Endothelial cell of umbilical vein (primary cell): ENCODE data around the gene UGT1A3. TPM values are rescaled to one million over a fixed set of nuclear protein-coding genes. Genes with fewer than 3 reads are reported as not detected.

Experiments used
- BruUV-seq: library from RNA; stranded (reverse); fragments of 400-500 nt; replicated peaks from 2 replicates; lab custom pipeline; 2021; lab: Mats Ljungman, UMichigan
- CTCF ChIA-PET: fragments of 300-600, 350-600 bp; sonication (Branson Sonifier 250); formaldehyde crosslinking; loops from one replicate; lab custom pipeline; 2021; ENCODE audit warnings: antibody characterized with exemption, inconsistent platforms; lab: Charles Lee
- POLR2A ChIA-PET: fragments of 300-600, 350-600 bp; sonication (Branson Sonifier 250); formaldehyde crosslinking; loops from one replicate; lab custom pipeline; 2021; ENCODE audit warnings: antibody characterized with exemption, inconsistent platforms; lab: Charles Lee
- DNase-seq: peaks from one replicate; pipeline ENCODE4 v3.0.0-alpha.2; 2011; ENCODE audit warnings: low read depth, low spot score
- FAIRE-seq: peaks from 2 replicates; lab custom pipeline; 2011; peaks lifted over from hg19 to GRCh38; lab: Jason Lieb, UNC
- H2AFZ ChIP-seq: 2 replicates; pipeline ENCODE4 v1.6.0; 2012; ENCODE audit warnings: low read depth, low read length, control low read depth, inconsistent platforms
- H3K27ac ChIP-seq: 2 replicates; pipeline ENCODE4 v1.5.1; 2011; ENCODE audit warnings: low read depth, mild to moderate bottlenecking, control low read depth, low read length, moderate library complexity; ENCODE audit not compliant: insufficient read depth
- H3K27me3 ChIP-seq, 2 experiments: 2 replicates each; pipeline versions ENCODE4 v1.6.0 to v1.6.1; 2011; ENCODE audit warnings: low read length in 2 of 2, mixed read lengths in 1 of 2; ENCODE audit not compliant: control insufficient read depth in 2 of 2, insufficient read depth in 2 of 2
- H3K36me3 ChIP-seq, 2 experiments: 2 replicates in 1 of 2; 3 replicates in 1 of 2; pipeline ENCODE4 v1.5.1; 2011; ENCODE audit warnings: low read length in 2 of 2, mild to moderate bottlenecking in 1 of 2, moderate library complexity in 1 of 2; ENCODE audit not compliant: control insufficient read depth in 2 of 2, insufficient read depth in 2 of 2; ENCODE audit errors: extremely low read depth in 1 of 2
- H3K4me1 ChIP-seq: 3 replicates; pipeline ENCODE4 v1.5.1; 2011; ENCODE audit warnings: mild to moderate bottlenecking, low read length; ENCODE audit not compliant: control insufficient read depth, insufficient read depth; ENCODE audit errors: extremely low read depth
- H3K4me2 ChIP-seq: 2 replicates; pipeline ENCODE4 v1.6.1; 2011; ENCODE audit warnings: low read length, control low read depth, mixed read lengths; ENCODE audit not compliant: insufficient read depth
- H3K4me3 ChIP-seq, 3 experiments: fragments of 200-600 bp in 1 of 3; sonication (generic), shearing (Covaris generic) in 1 of 3; replicated peaks in 1 of 3; 2 replicates each; pipeline ENCODE4 v1.5.1; 2011 to 2016; ENCODE audit warnings: control low read depth in 3 of 3, low read length in 3 of 3, mild to moderate bottlenecking in 2 of 3, inconsistent platforms in 1 of 3, low read depth in 1 of 3, moderate library complexity in 1 of 3; ENCODE audit not compliant: insufficient read depth in 1 of 3
- H3K79me2 ChIP-seq: 2 replicates; pipeline ENCODE4 v1.6.0; 2012; ENCODE audit warnings: low read length, inconsistent platforms; ENCODE audit not compliant: control insufficient read depth, insufficient read depth
- H3K9ac ChIP-seq: replicated peaks from 2 replicates; pipeline ENCODE3; 2011; ENCODE audit warnings: low read length, control low read depth; ENCODE audit not compliant: insufficient read depth; ENCODE audit errors: extremely low read depth
- H3K9me1 ChIP-seq: replicated peaks from 3 replicates; pipeline ENCODE4 v1.6.0; 2011; ENCODE audit warnings: mild to moderate bottlenecking, low read length; ENCODE audit not compliant: control insufficient read depth, insufficient read depth; ENCODE audit errors: extremely low read depth
- H3K9me3 ChIP-seq: replicated peaks from 2 replicates; pipeline ENCODE4 v1.5.1; 2012; ENCODE audit warnings: low read length, inconsistent platforms; ENCODE audit not compliant: control insufficient read depth, insufficient read depth
- H4K20me1 ChIP-seq: replicated peaks from 2 replicates; pipeline ENCODE3; 2011; ENCODE audit warnings: mild to moderate bottlenecking, low read length; ENCODE audit not compliant: control insufficient read depth, insufficient read depth; ENCODE audit errors: extremely low read depth
- EZH2 ChIP-seq: IDR thresholded peaks from 2 replicates; pipeline ENCODE4 v1.6.1; 2012; ENCODE audit warnings: borderline replicate concordance, low read depth, mild to moderate bottlenecking, moderate library complexity, low read length, inconsistent platforms; ENCODE audit not compliant: severe bottlenecking
- FOS ChIP-seq: IDR thresholded peaks from 2 replicates; pipeline ENCODE4 v1.6.1; 2011; ENCODE audit warnings: mild to moderate bottlenecking, low read length, moderate library complexity, borderline replicate concordance; ENCODE audit not compliant: insufficient read depth
- GATA2 ChIP-seq: IDR thresholded peaks from 2 replicates; pipeline ENCODE4 v1.7.0; 2011; ENCODE audit warnings: low read depth, mild to moderate bottlenecking, moderate library complexity, mixed read lengths, low read length; ENCODE audit not compliant: insufficient read length, insufficient read depth
- JUN ChIP-seq: IDR thresholded peaks from 2 replicates; pipeline ENCODE4 v1.6.1; 2011; ENCODE audit warnings: borderline replicate concordance, low read depth; ENCODE audit not compliant: insufficient read length, insufficient read depth
- MYC ChIP-seq: IDR thresholded peaks from one replicate; pipeline ENCODE4 v1.6.1; 2011; ENCODE audit warnings: mild to moderate bottlenecking, low read depth, low read length
- POLR2A ChIP-seq: IDR thresholded peaks from 2 replicates; pipeline ENCODE4 v1.6.1; 2012; ENCODE audit warnings: low read depth, mild to moderate bottlenecking, control low read depth, low read length
- POLR2AphosphoS5 ChIP-seq: IDR thresholded peaks from 2 replicates; pipeline ENCODE4 v1.6.1; 2012; ENCODE audit warnings: low read depth, mild to moderate bottlenecking, control low read depth, low read length, moderate library complexity; ENCODE audit not compliant: insufficient read depth
- dilution Hi-C: fragments of 300-500 bp; cut with MboI; formaldehyde crosslinking; loops from one replicate; pipeline ENCODE4 v1.15.0; 2019; ENCODE audit warnings: low sequenced_read_pairs; ENCODE audit not compliant: extremely low pct_ligation_motif_present
- intact Hi-C: fragments of 100-400 bp; cut with micrococcal nuclease; formaldehyde crosslinking; loops from one replicate; pipeline ENCODE4 v1.10.0; 2022
- polyA plus RNA-seq, 4 experiments: library from polyadenylated mRNA; depleted of rRNA in 3 of 4; stranded (reverse) in 3 of 4; unstranded in 1 of 4; fragments of >200 nt; gene quantifications; 2 replicates each; pipeline versions ENCODE4 v1.2.1 to v1.2.3, GENCODE V29; 2011 to 2012; ENCODE audit warnings: missing spikeins in 1 of 4
- total RNA-seq: library from RNA; stranded (reverse); gene quantifications from 2 replicates; pipeline ENCODE4 v1.2.3, GENCODE V29; 2021
- TF ChIP-seq, protein P1 (sequence below): IDR thresholded peaks from 2 replicates; pipeline ENCODE4 v1.6.1; 2011; ENCODE audit not compliant: insufficient read depth, insufficient read length
- TF ChIP-seq, protein P2 (sequence below), 2 donors: IDR thresholded peaks; 1 replicate in 1 of 2; 2 replicates in 1 of 2; pipeline ENCODE4 v1.5.1; 2011; ENCODE audit warnings: low read length in 2 of 2, mild to moderate bottlenecking in 2 of 2, moderate library complexity in 2 of 2, control low read depth in 1 of 2, inconsistent platforms in 1 of 2, low read depth in 1 of 2; ENCODE audit not compliant: insufficient read depth in 1 of 2; ENCODE audit errors: extremely low read depth in 1 of 2

UGT1A3 gene
- total and polyA plus RNA-seq, 2 donors (not counting 3 experiments of a cell fraction or from before 2014, with no cell fraction given) = not detected

DNA sequence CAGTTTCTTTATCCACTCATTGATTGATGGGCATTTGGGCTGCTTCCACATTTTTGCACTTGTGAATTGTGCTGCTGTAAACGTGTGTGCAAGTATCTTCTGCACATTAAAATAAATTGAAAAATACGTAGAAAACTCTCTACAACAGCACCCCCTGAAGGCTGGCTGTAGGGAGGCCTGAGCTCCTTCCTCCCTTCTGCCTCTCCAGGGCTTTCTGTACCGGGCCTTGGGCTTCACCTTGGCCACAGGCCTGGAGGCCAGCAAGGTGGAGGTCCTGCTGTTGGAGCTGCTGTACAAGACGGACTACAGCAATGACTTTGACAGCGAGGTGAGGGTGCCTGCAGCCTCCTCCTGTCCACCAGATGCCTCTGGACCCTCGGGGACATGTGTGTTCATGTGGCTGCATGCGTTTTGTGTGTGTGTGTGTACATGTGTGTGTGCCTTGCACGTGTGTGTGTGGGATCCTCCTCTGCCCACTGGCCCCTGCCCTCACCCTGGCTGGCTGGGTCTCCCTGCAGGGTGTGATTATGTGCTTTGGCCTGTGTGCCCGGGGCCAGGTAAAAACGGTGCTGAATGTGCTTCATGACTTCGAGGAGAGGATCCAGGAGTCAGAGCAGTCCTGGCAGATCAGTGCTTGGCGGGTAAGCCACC lies 78.5 kb downstream of the UGT1A3 start:
- no peaks in the 10 kb centered on the region for H3K36me3 ChIP-seq
- H3K9me3 ChIP-seq = no peaks in the 10 kb centered on the region
- DNase-seq (no peak), FAIRE-seq (no peak)
- no peaks in the 10 kb centered on the region for H3K79me2 ChIP-seq
- H2AFZ ChIP-seq = no peak overlapping the region
- no peak overlapping the region for H3K4me2 ChIP-seq
- H3K4me3 ChIP-seq = no peak overlapping the region
- no peak overlapping the region for H3K9ac ChIP-seq
- ChIA-PET CTCF (interaction anchor here (1.0 to 1.8 kb wide), 2 partner anchors 359 to 364 kb away, joined by 3 to 7 read pairs; no protein-coding TSS in a partner anchor), POLR2A (no interaction called here)
- dilution Hi-C loops = no loop called here
- no TSS peak for BruUV-seq
- no peak for TF ChIP-seq POLR2AphosphoS5
- H4K20me1 ChIP-seq = no peaks in the 10 kb centered on the region
- H3K27ac ChIP-seq = no peak overlapping the region
- intact Hi-C loops = no loop called here
- no peaks in the 10 kb centered on the region for H3K4me1 ChIP-seq
- H3K27me3 ChIP-seq = peaks cover 0 to 1% of the 10 kb centered on the region in 2 experiments
- H3K9me1 ChIP-seq = no peaks in the 10 kb centered on the region

DNA sequence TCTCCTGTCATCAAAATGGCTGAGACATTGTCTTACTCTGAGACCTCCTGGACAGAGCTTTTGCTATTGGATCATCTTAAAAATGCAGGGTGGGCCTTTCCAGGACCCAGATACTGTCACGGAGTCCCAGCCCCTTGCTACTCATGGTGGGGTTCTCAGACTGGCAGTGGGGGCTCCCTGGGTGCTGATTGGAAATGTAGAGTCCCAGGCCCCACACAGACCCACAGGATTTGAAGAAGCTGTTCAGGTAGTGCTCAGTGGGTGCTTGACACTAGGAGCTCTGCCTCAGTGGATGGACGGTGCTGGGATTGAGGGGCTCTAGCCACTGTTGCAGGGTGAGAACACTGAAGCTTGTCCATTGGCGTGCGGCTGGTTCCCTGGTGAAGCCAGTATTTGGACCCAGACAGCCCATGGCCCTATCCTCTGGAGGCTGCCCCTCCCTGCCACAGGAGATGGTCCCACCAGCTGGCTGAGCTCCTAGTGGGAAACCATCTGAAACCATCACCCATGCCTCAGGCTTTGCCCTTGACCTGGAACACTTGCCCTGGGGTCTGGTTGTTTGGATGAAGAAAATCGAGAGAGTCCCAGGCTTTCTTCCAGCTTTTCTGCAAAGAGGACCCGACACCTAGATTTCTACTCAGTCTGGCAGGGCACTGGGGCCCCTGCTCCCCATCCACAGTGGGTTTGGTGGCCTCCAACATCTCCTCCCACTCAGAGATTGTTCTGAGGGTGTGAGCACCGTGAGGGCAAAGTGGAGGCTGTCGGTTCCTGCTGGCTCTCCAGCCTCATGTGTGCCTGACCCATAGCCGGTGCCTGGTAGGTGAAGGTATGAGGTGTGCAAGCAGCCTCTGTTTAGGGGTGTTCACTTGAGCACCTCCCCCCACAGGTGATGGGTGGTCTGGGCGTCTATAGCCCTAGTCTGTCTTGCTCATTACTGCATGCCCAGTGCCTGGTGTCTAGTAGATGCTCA lies 79.4 kb downstream of the UGT1A3 start:
- BruUV-seq = no TSS peak
- FAIRE-seq = no peak

More for the DNA sequence above, 79.4 kb downstream of the UGT1A3 start:
- no peak overlapping the region for H2AFZ ChIP-seq
- POLR2A ChIA-PET = no interaction called here
- no peak overlapping the region for H3K27ac ChIP-seq
- no peak overlapping the region for H3K9ac ChIP-seq
- H3K4me3 ChIP-seq = no peak overlapping the region
- TF ChIP-seq JUN (no peak), EZH2 (no peak), POLR2AphosphoS5 (no peak), POLR2A (no peak), MYC (no peak), GATA2 (no peak), FOS (no peak)
- TF ChIP-seq, protein P1, sequence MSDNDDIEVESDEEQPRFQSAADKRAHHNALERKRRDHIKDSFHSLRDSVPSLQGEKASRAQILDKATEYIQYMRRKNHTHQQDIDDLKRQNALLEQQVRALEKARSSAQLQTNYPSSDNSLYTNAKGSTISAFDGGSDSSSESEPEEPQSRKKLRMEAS = no peak
- TF ChIP-seq, protein P2, sequence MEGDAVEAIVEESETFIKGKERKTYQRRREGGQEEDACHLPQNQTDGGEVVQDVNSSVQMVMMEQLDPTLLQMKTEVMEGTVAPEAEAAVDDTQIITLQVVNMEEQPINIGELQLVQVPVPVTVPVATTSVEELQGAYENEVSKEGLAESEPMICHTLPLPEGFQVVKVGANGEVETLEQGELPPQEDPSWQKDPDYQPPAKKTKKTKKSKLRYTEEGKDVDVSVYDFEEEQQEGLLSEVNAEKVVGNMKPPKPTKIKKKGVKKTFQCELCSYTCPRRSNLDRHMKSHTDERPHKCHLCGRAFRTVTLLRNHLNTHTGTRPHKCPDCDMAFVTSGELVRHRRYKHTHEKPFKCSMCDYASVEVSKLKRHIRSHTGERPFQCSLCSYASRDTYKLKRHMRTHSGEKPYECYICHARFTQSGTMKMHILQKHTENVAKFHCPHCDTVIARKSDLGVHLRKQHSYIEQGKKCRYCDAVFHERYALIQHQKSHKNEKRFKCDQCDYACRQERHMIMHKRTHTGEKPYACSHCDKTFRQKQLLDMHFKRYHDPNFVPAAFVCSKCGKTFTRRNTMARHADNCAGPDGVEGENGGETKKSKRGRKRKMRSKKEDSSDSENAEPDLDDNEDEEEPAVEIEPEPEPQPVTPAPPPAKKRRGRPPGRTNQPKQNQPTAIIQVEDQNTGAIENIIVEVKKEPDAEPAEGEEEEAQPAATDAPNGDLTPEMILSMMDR (IDR thresholded peaks at IDR 0.05; ENCODE audit: extremely low read depth in 1 of 2, insufficient read depth in 1 of 2, low read depth in 1 of 2, low read length in 2 of 2) = no peak
- no peak overlapping the region for H3K4me2 ChIP-seq
- intact Hi-C loops (no loop called here), dilution Hi-C loops (no loop called here)
- H3K9me1 ChIP-seq = no peaks in the 10 kb centered on the region
- no peaks in the 10 kb centered on the region for H3K79me2 ChIP-seq
- peaks cover 0 to 1% of the 10 kb centered on the region in 2 experiments for H3K27me3 ChIP-seq
- H3K9me3 ChIP-seq = no peaks in the 10 kb centered on the region
- DNase-seq = no peak
- CTCF ChIA-PET = interaction anchor here (1.8 kb wide), 1 partner anchor 359 kb away, joined by 7 read pairs; no protein-coding TSS in a partner anchor
- H4K20me1 ChIP-seq = no peaks in the 10 kb centered on the region
- H3K4me1 ChIP-seq = no peaks in the 10 kb centered on the region
- H3K36me3 ChIP-seq = no peaks in the 10 kb centered on the region
